Ishikawa (cell line): Measurements from ENCODE around the gene MRFAP1.

Experiments used
- YY1 ChIP-seq: IDR thresholded peaks from 2 replicates; pipeline ENCODE4 v1.6.1; 2012; ENCODE audit warnings: low read depth
- TF ChIP-seq, protein P1 (sequence below): IDR thresholded peaks from 2 replicates; pipeline ENCODE4 v1.6.1; 2012

DNA sequence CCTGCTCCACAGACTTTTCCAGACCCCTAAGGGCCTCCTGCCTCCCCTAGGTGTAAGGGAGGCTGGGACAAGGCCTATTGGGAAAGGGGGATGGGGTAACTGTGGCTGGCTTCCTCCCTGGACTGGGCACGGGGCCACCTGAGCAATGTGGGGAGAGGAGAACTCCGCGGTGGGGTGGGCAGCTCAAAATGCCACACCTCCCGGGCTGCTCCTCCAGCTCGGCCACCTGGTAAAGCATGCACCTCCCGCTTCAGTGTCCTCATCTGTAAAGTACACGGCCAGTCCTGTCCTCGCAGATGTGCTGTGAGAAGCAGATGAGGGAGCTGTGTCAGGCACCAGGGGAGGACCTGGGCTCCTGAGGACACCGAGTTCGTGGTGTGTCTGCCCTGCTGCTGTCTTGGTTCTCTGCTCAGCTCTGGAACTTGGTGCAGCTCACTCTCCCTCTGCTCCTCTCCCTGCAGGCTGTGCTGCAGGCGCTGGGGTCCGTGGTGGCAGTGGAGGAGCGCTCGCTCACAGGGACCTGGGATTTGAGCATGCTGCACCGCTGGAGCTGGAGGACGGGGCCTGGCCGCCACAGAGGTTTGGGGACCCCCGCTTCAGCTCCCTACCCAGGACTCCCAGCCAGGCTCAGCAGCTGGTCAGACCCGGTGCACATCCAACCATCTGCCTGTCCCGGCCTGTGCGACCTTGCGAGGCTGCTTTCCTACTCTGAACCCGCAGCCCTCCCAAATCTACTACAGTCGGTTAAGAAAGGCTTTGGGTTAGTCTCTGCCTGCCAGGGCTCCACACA lies 20.8 kb upstream of the MRFAP1 start:
- TF ChIP-seq, protein P1, sequence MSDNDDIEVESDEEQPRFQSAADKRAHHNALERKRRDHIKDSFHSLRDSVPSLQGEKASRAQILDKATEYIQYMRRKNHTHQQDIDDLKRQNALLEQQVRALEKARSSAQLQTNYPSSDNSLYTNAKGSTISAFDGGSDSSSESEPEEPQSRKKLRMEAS = no peak
- TF ChIP-seq YY1 = no peak
